Activated naive CD4-positive, alpha-beta T cell treated with anti-CD3 and anti-CD28 coated beads, Interleukin-2, amount 50 U/mL, for 24 hours (primary cell): ENCODE results near the gene APOF.
A peak's percentile ranks its signal among the peaks of the same experiment; 100 is the strongest.
"Not testable (repeated sequence)": the region's sequence is repeated elsewhere in the genome, so short reads cannot be mapped to it uniquely, and the experiment has no call there.

Experiments used
- H3K27ac Mint-ChIP-seq: one replicate; pipeline ENCODE4 v1.8.0; 2021; ENCODE audit warnings: mild to moderate bottlenecking, mixed read lengths
- H3K27me3 Mint-ChIP-seq: one replicate; pipeline ENCODE4 v1.8.0; 2021; ENCODE audit warnings: mixed read lengths
- H3K36me3 Mint-ChIP-seq: one replicate; pipeline ENCODE4 v1.8.0; 2021; ENCODE audit warnings: mixed read lengths
- H3K4me1 Mint-ChIP-seq: one replicate; pipeline ENCODE4 v1.8.0; 2021; ENCODE audit warnings: mixed read lengths
- H3K4me3 Mint-ChIP-seq: one replicate; pipeline ENCODE4 v1.8.0; 2021; ENCODE audit warnings: mild to moderate bottlenecking, mixed read lengths
- H3K9me3 Mint-ChIP-seq: one replicate; pipeline ENCODE4 v1.8.0; 2021; ENCODE audit warnings: mixed read lengths

The APOF gene, protein sequence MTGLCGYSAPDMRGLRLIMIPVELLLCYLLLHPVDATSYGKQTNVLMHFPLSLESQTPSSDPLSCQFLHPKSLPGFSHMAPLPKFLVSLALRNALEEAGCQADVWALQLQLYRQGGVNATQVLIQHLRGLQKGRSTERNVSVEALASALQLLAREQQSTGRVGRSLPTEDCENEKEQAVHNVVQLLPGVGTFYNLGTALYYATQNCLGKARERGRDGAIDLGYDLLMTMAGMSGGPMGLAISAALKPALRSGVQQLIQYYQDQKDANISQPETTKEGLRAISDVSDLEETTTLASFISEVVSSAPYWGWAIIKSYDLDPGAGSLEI

DNA sequence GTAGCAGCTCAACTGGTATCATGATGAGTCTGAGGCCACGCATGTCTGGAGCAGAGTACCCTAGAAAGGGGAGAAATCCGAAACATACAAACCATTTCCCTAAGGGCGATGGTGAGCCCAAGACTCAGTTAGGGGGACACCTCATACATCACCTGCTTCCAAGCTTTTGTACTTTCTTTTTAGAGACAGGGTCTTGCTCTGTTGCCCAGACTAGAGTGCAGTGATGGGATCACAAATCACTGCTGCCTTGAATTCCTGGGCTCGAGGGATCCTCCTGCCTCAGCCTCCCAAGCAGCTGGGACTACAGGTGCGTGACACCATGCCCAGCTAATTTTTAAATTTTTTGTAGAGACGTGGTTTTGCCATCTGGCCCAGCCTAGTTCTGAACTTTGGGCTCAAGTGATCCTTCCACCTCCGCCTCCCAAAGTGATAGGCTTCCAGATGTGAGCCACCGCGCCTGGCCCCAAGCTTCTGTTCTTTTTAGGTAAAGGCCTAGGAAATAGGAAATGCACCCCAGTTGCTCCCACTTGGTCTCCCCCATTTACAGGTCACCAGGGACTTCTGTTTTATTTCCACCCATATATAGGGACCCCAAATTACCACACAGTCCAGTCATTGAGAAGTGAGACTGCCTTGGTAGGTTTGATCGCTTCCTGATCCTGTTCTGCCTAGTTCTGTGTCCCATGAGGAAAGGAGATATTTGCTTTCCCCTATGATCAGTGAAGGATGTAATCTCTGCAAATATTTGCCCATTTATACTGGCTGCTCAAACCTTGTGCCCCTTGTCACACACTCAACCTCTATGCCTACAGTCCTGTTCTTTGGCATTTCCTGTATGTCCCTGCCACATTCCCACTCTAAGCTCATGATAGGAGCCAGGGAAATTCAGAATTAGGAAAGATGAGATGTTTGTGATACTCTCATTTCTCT lies at the start of gene APOF:
TSS of gene APOF (minus strand) at position 728 of the 930 bp plus-strand sequence. CDS start at position 616, 112 bp downstream.
- H3K36me3 Mint-ChIP-seq, result no peaks in the 10 kb centered on the region
- no peaks in the 10 kb centered on the region for H3K9me3 Mint-ChIP-seq
- H3K27me3 Mint-ChIP-seq, result no peaks in the 10 kb centered on the region
- H3K4me3 Mint-ChIP-seq, result peak within 1 kb of the TSS; percentile 94
- no peak within 1 kb of the TSS for H3K27ac Mint-ChIP-seq
- H3K4me1 Mint-ChIP-seq, result peaks cover 30% of the 10 kb centered on the region

DNA sequence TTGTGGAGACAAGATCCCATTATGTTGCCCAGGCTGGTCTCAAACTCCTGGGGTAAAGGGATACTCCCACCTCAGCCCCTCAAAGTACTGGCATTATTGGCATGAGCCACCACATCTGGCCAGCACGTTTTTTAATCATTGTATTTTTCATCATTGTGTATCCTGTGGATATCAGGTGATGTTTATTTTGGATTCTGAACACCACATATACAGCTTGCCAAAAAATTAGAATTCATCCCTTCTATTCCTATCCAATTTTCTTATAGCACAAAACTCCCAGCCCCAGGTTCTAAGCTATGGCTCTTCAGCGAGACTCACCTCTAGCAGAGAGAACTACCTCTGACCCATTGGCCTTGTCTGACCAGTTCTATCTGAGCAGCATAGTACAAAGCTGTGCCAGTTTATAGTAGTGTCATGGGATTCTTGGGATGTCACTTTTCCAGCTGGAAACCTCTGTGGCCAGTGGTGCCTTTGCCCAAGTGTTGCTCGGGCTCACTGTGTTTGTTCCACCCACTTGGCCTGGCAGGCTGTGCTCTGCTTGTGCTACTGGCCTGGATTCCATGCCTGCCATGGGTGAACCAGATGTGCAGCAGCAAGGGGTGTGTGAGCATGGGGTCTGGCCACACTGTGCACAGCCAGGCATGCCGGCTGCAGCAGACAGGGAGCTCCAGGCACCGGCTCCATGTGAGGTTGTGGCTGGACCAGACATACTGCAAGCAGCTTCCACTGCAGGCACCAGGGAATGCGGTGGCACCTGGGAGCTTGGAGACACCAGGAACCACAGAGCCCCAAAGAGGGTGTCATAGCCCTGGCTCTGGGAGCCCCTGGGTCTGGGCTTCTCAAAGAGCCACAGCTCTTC lies 49.4 kb upstream of the APOF start:
- H3K27ac Mint-ChIP-seq, result no peak overlapping the region
- no peaks in the 10 kb centered on the region for H3K9me3 Mint-ChIP-seq
- no peak overlapping the region for H3K4me3 Mint-ChIP-seq
- no peaks in the 10 kb centered on the region for H3K4me1 Mint-ChIP-seq
- no peaks in the 10 kb centered on the region for H3K36me3 Mint-ChIP-seq
- H3K27me3 Mint-ChIP-seq, result no peaks in the 10 kb centered on the region

DNA sequence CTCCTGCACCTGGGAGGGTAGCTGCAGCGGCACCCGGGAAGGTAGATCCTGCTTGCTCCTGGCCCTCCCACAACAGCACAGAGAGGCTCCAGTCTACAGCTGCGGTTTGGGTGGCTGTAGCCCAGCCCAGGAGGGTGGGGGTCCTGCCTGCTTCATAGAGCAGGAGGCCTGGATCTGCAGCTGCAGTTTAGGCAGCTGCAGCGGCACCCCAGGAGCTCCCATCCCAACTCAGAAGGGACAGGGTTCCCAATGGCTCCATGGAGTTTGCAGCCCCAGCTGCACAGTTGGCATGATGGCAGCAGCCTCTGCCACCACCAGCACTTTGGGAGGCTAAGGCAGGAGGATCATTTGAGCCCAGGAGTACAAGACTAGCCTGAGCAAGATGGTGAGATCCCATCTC lies 48.1 kb upstream of the APOF start:
- Mint-ChIP-seq H3K4me1 (no peaks in the 10 kb centered on the region), H3K27ac (no peak overlapping the region), H3K27me3 (no peaks in the 10 kb centered on the region), H3K36me3 (no peaks in the 10 kb centered on the region), H3K4me3 (no peak overlapping the region), H3K9me3 (no peaks in the 10 kb centered on the region)

DNA sequence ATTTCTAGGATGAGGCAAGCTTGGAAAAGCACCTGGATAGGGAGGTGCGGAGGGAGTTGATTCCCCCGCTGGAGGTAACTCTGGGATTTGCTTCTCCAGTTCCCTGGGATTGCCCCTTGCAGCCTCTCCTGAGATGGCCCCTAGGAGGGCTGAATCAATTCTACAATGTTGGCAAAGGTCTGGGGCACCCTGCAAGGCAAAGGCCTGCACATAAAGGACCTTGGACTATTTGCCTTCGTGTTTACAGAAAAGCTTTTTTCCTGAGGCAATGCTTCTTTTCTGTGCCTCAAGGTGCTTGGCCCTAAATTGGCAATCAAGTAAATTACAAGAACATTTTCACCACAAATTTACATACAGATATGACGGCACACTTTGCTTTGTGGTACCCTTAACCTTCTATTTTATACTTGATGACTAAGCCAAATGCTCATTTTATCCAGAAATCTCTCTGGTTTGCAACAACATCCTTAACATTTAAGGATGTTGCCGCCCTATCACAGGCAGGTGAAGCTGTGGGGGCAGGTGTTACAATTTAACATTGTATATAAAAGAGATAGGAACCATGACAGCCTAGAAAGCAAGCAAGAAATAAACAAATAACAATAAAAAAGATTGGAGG lies 46.3 kb upstream of the APOF start:
- Mint-ChIP-seq H3K27me3 (no peaks in the 10 kb centered on the region), H3K4me3 (no peak overlapping the region), H3K36me3 (no peaks in the 10 kb centered on the region), H3K4me1 (no peaks in the 10 kb centered on the region), H3K9me3 (no peaks in the 10 kb centered on the region), H3K27ac (no peak overlapping the region)

DNA sequence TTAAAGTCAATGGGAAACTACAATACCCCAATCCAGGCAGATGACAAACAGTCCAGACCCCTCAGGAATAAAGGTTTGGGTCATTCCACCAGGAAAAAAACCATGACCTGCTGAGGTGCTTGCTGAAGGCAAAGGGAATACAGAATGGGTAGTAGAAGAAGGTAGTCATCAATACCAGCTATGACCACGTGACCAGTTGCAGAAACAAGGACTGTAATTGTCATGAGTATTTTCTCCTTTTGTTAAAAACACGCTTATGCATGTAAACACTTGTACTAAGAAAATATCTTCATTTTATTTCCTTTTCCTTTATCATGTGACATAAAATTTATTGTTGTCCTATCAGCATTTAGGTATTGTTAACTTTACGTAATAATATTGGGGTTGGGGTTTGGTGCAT lies 41.6 kb upstream of the APOF start:
- not testable (repeated sequence) for H3K27me3 Mint-ChIP-seq, H3K36me3 Mint-ChIP-seq, H3K4me1 Mint-ChIP-seq, H3K4me3 Mint-ChIP-seq, H3K27ac Mint-ChIP-seq, H3K9me3 Mint-ChIP-seq

DNA sequence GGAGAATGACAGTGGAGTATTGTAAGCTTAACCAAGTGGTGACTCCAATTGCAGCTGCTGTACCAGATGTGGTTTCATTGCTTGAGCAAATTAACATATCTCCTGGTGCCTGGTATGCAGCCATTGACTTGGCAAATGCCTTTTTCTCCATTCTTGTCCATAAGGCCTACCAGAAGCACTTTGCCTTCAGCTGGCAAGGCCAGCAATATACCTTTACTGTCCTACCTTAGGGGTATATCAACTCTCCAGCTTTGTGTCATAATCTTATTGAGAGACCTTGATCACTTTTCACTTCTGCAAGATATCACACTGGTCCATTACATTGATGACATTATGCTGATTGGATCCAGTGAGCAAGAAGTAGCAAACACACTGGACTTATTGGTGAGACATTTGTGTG lies 39.0 kb upstream of the APOF start:
- not testable (repeated sequence) for H3K4me1 Mint-ChIP-seq, H3K27me3 Mint-ChIP-seq, H3K9me3 Mint-ChIP-seq

DNA sequence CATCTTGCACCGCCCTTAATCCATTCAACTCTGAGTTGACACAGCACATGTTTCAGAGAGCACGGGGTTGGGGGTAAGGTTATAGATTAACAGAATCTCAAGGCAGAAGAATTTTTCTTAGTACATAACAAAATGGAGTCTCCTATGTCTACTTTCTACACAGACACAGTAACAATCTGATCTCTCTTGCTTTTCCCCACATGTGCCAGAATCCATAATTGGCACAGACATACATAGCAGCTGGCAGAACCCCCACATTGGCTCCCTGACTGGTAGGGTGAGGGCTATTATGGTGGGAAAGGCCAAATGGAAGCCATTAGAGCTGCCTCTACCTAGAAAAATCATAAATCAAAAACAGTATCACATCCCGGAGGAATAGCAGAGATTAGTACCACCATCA lies 38.5 kb upstream of the APOF start:
- not testable (repeated sequence) for H3K4me3 Mint-ChIP-seq, H3K4me1 Mint-ChIP-seq, H3K9me3 Mint-ChIP-seq, H3K27ac Mint-ChIP-seq, H3K27me3 Mint-ChIP-seq, H3K36me3 Mint-ChIP-seq

More for the DNA sequence above, 39.0 kb upstream of the APOF start:
- not testable (repeated sequence) for H3K36me3 Mint-ChIP-seq, H3K27ac Mint-ChIP-seq, H3K4me3 Mint-ChIP-seq

DNA sequence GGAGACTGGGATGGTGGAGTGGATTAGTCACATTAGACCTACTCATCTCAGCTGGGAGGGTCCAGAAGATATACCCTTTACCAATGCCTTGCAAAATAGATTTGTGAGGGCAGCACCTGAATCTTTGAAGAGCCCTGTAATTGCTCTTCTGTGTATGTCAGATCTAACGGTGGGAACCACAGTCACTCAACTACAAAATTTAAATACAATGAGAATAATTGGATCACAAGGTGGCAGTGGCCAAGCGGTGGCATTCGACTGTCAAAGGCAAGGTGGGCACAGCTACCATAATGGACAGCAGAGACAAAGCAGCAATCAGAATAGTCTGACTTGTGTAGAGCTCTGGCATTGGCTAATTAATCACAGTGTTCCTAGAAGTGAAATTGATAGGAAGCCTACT lies 36.8 kb upstream of the APOF start:
- H3K9me3 Mint-ChIP-seq, H3K4me1 Mint-ChIP-seq, H3K27ac Mint-ChIP-seq, H3K36me3 Mint-ChIP-seq, H3K4me3 Mint-ChIP-seq, H3K27me3 Mint-ChIP-seq: not testable (repeated sequence)

DNA sequence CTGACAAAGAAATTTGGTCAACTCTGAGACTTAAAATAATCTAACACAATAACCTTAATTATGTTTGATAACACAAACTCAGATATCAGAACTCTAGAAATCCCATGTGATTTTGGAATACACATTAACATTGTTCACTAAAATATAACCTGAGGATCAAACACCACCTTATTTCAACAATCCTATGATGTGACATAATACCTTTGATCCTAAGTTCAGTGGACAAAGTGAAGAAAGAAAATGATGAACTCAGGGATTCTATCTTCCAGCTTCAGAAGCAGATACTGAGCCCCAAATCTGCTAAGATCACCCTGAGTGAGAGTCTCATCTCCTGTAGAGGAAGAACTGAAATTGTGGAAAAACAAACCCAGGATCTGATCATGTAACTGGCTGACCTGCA lies 35.7 kb upstream of the APOF start:
- Mint-ChIP-seq H3K36me3 (peaks cover 4% of the 10 kb centered on the region), H3K27me3 (no peaks in the 10 kb centered on the region), H3K9me3 (peaks cover 8% of the 10 kb centered on the region), H3K27ac (no peak overlapping the region), H3K4me3 (no peak overlapping the region), H3K4me1 (no peaks in the 10 kb centered on the region)

DNA sequence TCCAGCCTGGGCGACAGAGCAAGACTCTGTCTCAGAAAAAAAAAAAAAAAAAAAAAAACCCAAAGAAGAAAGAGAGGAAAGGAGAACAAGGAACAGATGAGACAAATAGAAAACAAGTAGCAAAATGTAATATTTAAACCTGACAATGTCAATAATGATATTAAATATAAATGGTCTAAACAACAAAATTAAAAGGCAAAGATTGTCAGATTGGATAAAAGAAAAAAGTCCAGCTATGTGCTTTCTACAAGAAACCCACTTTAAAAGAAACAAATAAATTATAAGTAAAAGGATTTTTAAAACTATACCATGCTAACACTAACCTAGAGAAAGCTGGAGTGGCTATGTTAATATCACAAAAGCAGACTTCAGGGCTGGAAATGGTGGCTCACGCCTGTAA lies 29.7 kb upstream of the APOF start:
- Mint-ChIP-seq H3K9me3 (no peaks in the 10 kb centered on the region), H3K27me3 (no peaks in the 10 kb centered on the region), H3K27ac (no peak overlapping the region), H3K4me1 (no peaks in the 10 kb centered on the region), H3K4me3 (no peak overlapping the region), H3K36me3 (no peaks in the 10 kb centered on the region)

DNA sequence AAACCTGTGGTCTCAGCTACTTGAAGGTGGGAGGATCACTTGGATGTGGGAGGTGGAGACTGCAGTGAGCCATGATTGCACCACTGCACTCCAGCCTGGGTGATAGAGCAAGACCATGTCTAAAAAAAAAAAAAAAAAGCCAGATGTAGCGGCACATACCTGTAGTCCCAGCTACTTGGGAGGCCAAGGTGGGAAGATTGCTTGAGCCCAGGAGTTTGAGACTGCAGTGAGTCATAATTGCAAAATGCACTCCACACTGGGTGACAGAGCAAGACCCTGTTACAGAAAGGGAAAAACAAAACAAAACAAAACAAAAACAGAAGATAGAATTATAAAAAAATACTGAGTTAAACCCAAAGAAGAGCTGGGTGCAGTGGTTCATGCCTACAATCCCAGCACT lies 29.1 kb upstream of the APOF start:
- H3K4me3 Mint-ChIP-seq, result no peak overlapping the region
- H3K27me3 Mint-ChIP-seq, result no peaks in the 10 kb centered on the region
- no peaks in the 10 kb centered on the region for H3K4me1 Mint-ChIP-seq
- H3K27ac Mint-ChIP-seq, result no peak overlapping the region
- no peaks in the 10 kb centered on the region for H3K9me3 Mint-ChIP-seq
- H3K36me3 Mint-ChIP-seq, result no peaks in the 10 kb centered on the region

DNA sequence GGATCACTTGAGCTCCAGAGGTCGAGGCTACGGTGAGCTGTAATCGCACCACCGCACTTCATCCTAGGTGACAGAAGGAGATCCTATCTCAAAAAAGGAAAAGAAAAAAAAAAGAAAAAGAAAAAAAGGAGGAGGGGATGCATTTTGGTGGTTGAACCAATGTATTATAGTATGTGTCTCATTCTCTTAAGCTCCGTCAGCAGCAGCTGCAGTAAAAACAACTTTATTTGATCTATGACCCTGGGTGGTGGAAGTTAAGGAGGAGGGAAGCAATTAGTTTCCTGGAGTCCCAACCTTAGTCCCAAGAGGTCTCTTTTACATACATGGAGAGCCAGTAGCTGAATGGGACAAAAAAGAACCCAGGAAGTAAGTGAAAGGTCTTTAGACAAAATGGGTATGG lies 26.8 kb upstream of the APOF start:
- Mint-ChIP-seq H3K9me3 (no peaks in the 10 kb centered on the region), H3K4me1 (no peaks in the 10 kb centered on the region), H3K4me3 (no peak overlapping the region), H3K27ac (no peak overlapping the region), H3K36me3 (no peaks in the 10 kb centered on the region), H3K27me3 (no peaks in the 10 kb centered on the region)

DNA sequence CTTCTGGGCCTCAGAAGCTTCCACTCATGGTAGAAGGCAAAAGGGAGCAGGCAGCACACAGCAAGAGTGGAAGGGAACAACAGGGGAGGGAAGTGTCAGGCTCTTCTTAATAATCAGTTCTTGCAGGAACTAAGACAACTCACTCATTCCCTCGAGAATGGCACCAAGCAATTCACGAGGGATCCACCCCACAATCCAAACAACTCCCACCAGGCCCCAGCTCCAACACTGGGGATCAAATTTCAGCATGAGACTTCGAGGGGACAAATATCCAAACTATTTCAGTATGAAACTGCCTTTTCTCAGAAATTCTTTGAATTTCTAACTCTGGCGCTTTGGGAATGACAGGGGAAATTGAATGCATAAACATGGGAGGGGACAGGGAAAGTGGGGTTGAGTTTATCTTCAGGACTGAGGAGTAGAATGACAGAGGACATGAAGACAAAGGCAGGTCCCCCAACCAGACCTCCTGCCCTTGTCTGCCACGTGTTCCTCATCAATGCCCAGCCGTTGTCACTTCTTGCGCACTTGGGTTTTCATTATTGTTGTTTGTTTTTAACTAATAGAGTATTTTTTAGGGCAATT lies 24.6 kb upstream of the APOF start:
- no peaks in the 10 kb centered on the region for H3K36me3 Mint-ChIP-seq
- H3K27ac Mint-ChIP-seq, result no peak overlapping the region
- no peak overlapping the region for H3K4me3 Mint-ChIP-seq
- H3K4me1 Mint-ChIP-seq, result no peaks in the 10 kb centered on the region
- H3K9me3 Mint-ChIP-seq, result no peaks in the 10 kb centered on the region
- no peaks in the 10 kb centered on the region for H3K27me3 Mint-ChIP-seq

DNA sequence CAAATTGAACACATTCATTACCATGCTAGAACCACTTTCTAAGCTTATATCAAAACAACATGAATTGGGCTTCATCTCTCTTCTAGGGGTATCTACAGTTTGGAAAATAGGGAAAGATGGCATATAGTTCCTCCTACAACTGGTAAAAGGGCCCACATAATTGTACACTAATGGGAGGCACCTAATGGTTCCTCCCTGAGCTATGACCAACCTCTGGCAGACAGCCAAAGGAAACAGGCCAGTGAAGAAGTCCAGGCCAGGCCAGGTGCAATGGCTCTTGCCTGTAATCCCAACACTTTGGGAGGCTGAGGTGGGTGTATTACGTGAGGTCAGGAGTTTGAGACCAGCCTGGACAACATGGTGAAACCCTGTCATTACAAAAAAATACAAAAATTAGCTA lies 23.2 kb upstream of the APOF start:
- H3K27ac Mint-ChIP-seq, result no peak overlapping the region
- no peaks in the 10 kb centered on the region for H3K4me1 Mint-ChIP-seq
- H3K4me3 Mint-ChIP-seq, result no peak overlapping the region
- no peaks in the 10 kb centered on the region for H3K27me3 Mint-ChIP-seq
- H3K36me3 Mint-ChIP-seq, result no peaks in the 10 kb centered on the region
- H3K9me3 Mint-ChIP-seq, result no peaks in the 10 kb centered on the region

DNA sequence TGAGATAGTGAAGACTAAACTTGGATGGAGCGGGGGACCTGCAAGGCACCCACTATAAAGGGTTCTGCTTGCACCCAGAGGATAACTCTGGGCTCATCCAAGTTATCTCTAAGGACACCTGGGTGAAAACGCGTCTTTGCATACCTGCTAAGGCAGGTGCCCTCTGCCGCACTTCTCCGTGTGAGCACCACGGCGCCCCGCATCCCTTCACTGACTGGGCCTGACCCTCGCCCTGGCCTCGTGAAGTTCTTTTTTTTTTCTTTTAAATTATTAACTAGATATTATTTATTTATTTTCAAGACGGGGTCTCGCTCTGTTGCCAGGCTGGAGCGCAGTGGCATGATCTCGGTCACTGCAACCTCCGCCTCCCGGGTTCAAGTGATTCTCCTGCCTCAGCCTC lies 20.0 kb upstream of the APOF start:
- Mint-ChIP-seq H3K36me3 (no peaks in the 10 kb centered on the region), H3K27ac (no peak overlapping the region)

More for the DNA sequence above, 20.0 kb upstream of the APOF start:
- Mint-ChIP-seq H3K9me3 (no peaks in the 10 kb centered on the region), H3K4me1 (no peaks in the 10 kb centered on the region), H3K4me3 (no peak overlapping the region), H3K27me3 (no peaks in the 10 kb centered on the region)
